Measurements from ENCODE around the gene RAD1.
"Not testable (repeated sequence)": the region's sequence is repeated elsewhere in the genome, so short reads cannot be mapped to it uniquely, and the experiment has no call there.

DNA sequence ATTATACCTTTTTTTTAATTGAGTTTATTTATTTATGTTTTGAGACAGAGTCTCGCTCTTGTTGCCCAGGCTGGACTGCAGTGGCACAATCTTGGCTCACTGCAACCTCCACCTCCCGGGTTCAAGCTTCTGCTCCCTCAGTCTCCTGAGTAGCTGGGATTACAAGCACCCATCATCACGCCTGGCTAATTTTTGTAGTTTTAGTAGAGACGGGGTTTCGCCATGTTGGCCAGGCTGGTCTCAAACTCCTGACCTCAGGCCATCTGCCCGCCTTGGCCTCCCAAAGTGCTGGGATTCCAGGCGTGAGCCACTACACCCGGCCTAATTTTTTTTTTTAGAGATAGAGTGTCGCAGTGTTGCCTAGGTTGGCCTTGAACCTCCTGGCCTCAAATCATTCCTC lies 8.0 kb upstream of the RAD1 start:
- TF ChIP-seq, protein P1, sequence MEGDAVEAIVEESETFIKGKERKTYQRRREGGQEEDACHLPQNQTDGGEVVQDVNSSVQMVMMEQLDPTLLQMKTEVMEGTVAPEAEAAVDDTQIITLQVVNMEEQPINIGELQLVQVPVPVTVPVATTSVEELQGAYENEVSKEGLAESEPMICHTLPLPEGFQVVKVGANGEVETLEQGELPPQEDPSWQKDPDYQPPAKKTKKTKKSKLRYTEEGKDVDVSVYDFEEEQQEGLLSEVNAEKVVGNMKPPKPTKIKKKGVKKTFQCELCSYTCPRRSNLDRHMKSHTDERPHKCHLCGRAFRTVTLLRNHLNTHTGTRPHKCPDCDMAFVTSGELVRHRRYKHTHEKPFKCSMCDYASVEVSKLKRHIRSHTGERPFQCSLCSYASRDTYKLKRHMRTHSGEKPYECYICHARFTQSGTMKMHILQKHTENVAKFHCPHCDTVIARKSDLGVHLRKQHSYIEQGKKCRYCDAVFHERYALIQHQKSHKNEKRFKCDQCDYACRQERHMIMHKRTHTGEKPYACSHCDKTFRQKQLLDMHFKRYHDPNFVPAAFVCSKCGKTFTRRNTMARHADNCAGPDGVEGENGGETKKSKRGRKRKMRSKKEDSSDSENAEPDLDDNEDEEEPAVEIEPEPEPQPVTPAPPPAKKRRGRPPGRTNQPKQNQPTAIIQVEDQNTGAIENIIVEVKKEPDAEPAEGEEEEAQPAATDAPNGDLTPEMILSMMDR (conservative IDR thresholded peaks at IDR 0.05 in 1 of 2, IDR thresholded peaks at IDR 0.05 in 1 of 2; ENCODE audit: low read depth in 1 of 2, low read length in 2 of 2) = not testable (repeated sequence)
- not testable (repeated sequence) for TF ChIP-seq EZH2 (IDR thresholded peaks at IDR 0.05; ENCODE audit: low read length, missing control alignments)

All from fibroblast of lung (primary cell).